Nephron progenitor cell (in vitro differentiated cells): ENCODE data around the gene TRIM23.

Experiments
- DNase-seq: peaks from one replicate; pipeline ENCODE4 v3.0.0; 2021
- H3K27ac Mint-ChIP-seq: 2 replicates; pipeline ENCODE4 v1.8.0; 2021; ENCODE audit warnings: mild to moderate bottlenecking, moderate library complexity, mixed read lengths
- H3K27me3 Mint-ChIP-seq: 2 replicates; pipeline ENCODE4 v1.8.0; 2021; ENCODE audit warnings: mild to moderate bottlenecking, low read depth, mixed read lengths; ENCODE audit not compliant: poor library complexity
- H3K36me3 Mint-ChIP-seq: 2 replicates; pipeline ENCODE4 v1.8.0; 2021; ENCODE audit warnings: low read depth, mixed read lengths
- H3K4me1 Mint-ChIP-seq: 2 replicates; pipeline ENCODE4 v1.8.0; 2021; ENCODE audit warnings: mixed read lengths
- H3K4me3 Mint-ChIP-seq: 2 replicates; pipeline ENCODE4 v1.8.0; 2021; ENCODE audit warnings: mild to moderate bottlenecking, moderate library complexity, mixed read lengths
- H3K9me3 Mint-ChIP-seq: 2 replicates; pipeline ENCODE4 v1.8.0; 2021; ENCODE audit warnings: mild to moderate bottlenecking, moderate library complexity, mixed read lengths
- CTCF ChIP-seq: fragments of 200-600 bp; sonication (generic); IDR thresholded peaks from 2 replicates; pipeline ENCODE4 v1.5.0; 2021; ENCODE audit warnings: antibody characterized with exemption

Gene TRIM23

DNA sequence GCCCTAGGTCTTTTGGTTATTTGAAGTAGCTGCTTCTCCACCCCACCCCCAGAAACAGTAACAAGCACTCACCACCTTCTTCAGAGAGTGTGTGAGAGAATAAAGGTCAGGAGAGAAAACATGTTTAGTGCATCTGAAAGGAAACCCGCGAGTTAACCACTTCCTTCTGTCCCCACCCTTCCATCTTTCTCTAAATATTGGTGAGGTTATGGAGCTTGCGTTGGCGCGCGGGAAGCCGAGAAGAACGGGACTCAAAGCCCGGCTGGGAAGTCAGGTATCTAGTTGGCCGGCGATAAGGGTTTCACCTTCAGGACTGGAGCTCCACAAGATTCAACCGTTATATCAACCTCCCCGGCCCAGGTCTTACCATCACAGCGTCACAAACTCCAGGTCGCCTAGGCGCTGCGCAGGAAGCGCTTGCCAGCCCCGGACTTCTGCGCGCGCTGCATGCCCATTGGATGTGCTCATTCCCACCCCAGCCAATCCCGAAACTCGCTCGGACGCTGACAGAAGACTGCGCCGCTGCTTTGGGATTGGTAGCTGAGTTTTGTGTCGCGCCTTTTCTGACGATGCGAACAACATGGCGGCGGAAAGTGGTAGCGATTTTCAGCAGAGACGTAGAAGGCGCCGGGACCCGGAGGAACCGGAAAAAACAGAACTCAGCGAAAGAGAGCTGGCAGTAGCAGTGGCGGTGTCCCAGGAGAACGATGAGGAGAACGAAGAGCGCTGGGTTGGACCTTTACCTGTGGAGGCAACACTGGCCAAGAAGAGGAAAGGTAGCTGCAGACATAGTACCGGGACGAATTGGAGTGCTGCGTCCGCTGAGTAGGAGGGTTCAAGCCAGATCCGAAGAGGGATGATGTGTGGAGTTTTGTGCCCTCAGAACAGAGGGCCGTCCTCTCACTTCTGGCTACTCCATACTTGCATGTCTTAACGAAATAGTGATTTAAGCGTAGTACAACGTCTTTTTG lies 61.1 kb downstream of the TRIM23 start, which contains the start of the genes CENPK and PPWD1:
CENPK (minus strand) TSS at position 438 of the 971 bp plus-strand sequence. CDS start 8,261 bp downstream, outside the sequence.
PPWD1 (plus strand) TSS at position 566 of the 971 bp plus-strand sequence; CDS start at position 581, 15 bp downstream.
- Mint-ChIP-seq H3K27me3 (peaks cover 6% of the 10 kb centered on the region), H3K9me3 (no peaks in the 10 kb centered on the region), H3K4me3 (peak within 1 kb of the TSS; percentile 97), H3K36me3 (peaks cover 17% of the 10 kb centered on the region), H3K4me1 (peaks cover 43% of the 10 kb centered on the region), H3K27ac (peak within 1 kb of the TSS; percentile 100)
- DNase-seq: peak; percentile 93
- TF ChIP-seq CTCF: no peak

DNA sequence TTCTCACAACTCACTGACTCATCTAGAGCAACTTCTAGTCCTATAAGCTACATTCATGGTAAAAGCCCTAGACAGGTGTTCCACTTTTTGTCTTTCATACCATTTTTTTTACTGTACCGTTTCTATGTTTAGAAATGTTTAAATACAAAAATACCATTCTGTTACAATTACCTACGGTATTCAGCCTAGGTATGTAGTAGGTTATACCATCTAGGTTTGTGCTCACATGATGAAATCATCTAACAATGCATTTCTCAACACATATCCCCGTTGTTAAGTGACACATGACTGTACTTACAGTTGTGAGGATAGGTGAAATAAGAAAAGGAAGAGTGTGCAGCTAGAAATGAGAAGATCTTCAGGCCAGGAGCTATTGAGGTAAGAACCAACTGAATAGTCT lies 67.4 kb downstream of the TRIM23 start:
- Mint-ChIP-seq H3K4me3 (no peak overlapping the region), H3K4me1 (peaks cover 8% of the 10 kb centered on the region), H3K27me3 (no peaks in the 10 kb centered on the region), H3K9me3 (no peaks in the 10 kb centered on the region), H3K36me3 (peaks cover 23% of the 10 kb centered on the region), H3K27ac (no peak overlapping the region)
- no peak for TF ChIP-seq CTCF
- DNase-seq: no peak

GRCh38 chr5:65556181-65556580 lies 68.0 kb downstream of the TRIM23 start:
- Mint-ChIP-seq H3K4me3 (no peak overlapping the region), H3K9me3 (no peaks in the 10 kb centered on the region), H3K27me3 (no peaks in the 10 kb centered on the region), H3K27ac (no peak overlapping the region), H3K36me3 (peaks cover 23% of the 10 kb centered on the region), H3K4me1 (peaks cover 3% of the 10 kb centered on the region)
- TF ChIP-seq CTCF: no peak
- DNase-seq: no peak

DNA sequence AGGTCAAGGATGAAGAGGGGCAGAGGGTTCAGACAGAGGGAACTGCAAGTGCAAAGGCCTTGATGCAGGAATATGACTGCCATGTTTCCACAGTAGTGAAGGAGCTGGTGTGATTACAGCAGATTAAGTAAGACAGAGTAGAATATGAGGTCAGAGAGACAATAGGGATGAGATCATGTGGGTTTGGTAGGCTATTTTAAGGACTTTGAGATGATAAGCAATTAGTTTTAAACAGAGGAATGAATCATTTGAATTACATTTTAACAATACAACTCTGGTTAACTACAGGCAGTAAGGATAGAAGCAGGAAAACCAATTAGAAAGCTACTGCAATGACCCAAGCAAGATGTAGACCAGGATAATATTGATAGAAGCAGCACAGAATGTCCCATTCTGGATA lies 68.8 kb downstream of the TRIM23 start:
- Mint-ChIP-seq H3K4me3 (no peak overlapping the region), H3K36me3 (peaks cover 30% of the 10 kb centered on the region), H3K27me3 (no peaks in the 10 kb centered on the region), H3K9me3 (no peaks in the 10 kb centered on the region), H3K27ac (no peak overlapping the region), H3K4me1 (no peaks in the 10 kb centered on the region)
- DNase-seq: no peak
- no peak for TF ChIP-seq CTCF

GRCh38 chr5:65553941-65554340 lies 70.2 kb downstream of the TRIM23 start:
- no peaks in the 10 kb centered on the region for H3K9me3 Mint-ChIP-seq
- no peak for DNase-seq
- H3K4me1 Mint-ChIP-seq: no peaks in the 10 kb centered on the region
- peaks cover 35% of the 10 kb centered on the region for H3K36me3 Mint-ChIP-seq
- H3K27me3 Mint-ChIP-seq: no peaks in the 10 kb centered on the region
- H3K4me3 Mint-ChIP-seq: no peak overlapping the region
- no peak for TF ChIP-seq CTCF
- no peak overlapping the region for H3K27ac Mint-ChIP-seq
